Endodermal cell (in vitro differentiated cells): ENCODE measurements around the gene ZNF750. TPM values are rescaled to one million over a fixed set of nuclear protein-coding genes. Genes with fewer than 3 reads are reported as not detected.

Experiments
- DNase-seq: peaks from one replicate; pipeline ENCODE4 v3.0.0-alpha.2; 2017
- H3K27ac ChIP-seq: 2 replicates; pipeline ENCODE4 v1.5.1; 2013; ENCODE audit warnings: mild to moderate bottlenecking, low read depth, low read length, moderate library complexity
- H3K27me3 ChIP-seq: 2 replicates; pipeline ENCODE4 v1.6.1; 2013; ENCODE audit warnings: mild to moderate bottlenecking, low read length, moderate library complexity; ENCODE audit not compliant: insufficient read depth, control insufficient read depth, poor library complexity, severe bottlenecking
- H3K36me3 ChIP-seq: 2 replicates; pipeline ENCODE4 v1.7.0; 2013; ENCODE audit warnings: mild to moderate bottlenecking, low read length, moderate library complexity; ENCODE audit not compliant: control insufficient read depth, insufficient read depth
- H3K4me1 ChIP-seq: one replicate; pipeline ENCODE4 v1.7.0; 2013; ENCODE audit warnings: low read length; ENCODE audit not compliant: control insufficient read depth, insufficient read depth
- H3K4me3 ChIP-seq: 2 replicates; pipeline ENCODE4 v1.5.1; 2013; ENCODE audit warnings: mild to moderate bottlenecking, low read length, moderate library complexity
- H3K9ac ChIP-seq: 2 replicates; pipeline ENCODE4 v1.6.1; 2013; ENCODE audit warnings: mild to moderate bottlenecking, low read length, moderate library complexity; ENCODE audit not compliant: poor library complexity, severe bottlenecking; ENCODE audit errors: extremely low read depth
- H3K9me3 ChIP-seq: 2 replicates; pipeline ENCODE4 v1.6.1; 2013; ENCODE audit warnings: mild to moderate bottlenecking, low read length, moderate library complexity; ENCODE audit not compliant: control insufficient read depth
- H3K27ac Mint-ChIP-seq: 2 replicates; pipeline ENCODE4 v1.8.0; 2020; ENCODE audit warnings: mixed read lengths
- H3K27me3 Mint-ChIP-seq: 2 replicates; pipeline ENCODE4 v1.8.0; 2021; ENCODE audit warnings: mild to moderate bottlenecking, mixed read lengths; ENCODE audit not compliant: insufficient read depth
- H3K36me3 Mint-ChIP-seq: 2 replicates; pipeline ENCODE4 v1.8.0; 2020; ENCODE audit warnings: low read depth, mixed read lengths
- H3K4me1 Mint-ChIP-seq: 2 replicates; pipeline ENCODE4 v1.8.0; 2020; ENCODE audit warnings: mixed read lengths
- H3K4me3 Mint-ChIP-seq: 2 replicates; pipeline ENCODE4 v1.8.0; 2020; ENCODE audit warnings: mild to moderate bottlenecking, moderate library complexity, mixed read lengths
- H3K9me3 Mint-ChIP-seq: 2 replicates; pipeline ENCODE4 v1.8.0; 2020; ENCODE audit warnings: mild to moderate bottlenecking, mixed read lengths
- WGBS, 2 experiments: methylation state at CpG; one replicate each; pipeline versions ENCODE4 v1.1.5 to v1.1.7; 2013; ENCODE audit warnings: missing lambda C conversion rate in 2 of 2, mixed read lengths in 1 of 2; ENCODE audit not compliant: insufficient coverage in 1 of 2, insufficient read length in 1 of 2; 5-methylcytosine and 5-hydroxymethylcytosine counted together
- total RNA-seq, 2 donors: library from RNA; stranded (reverse); fragmentation: NEBNext Ultra II Directional in 1 of 2; extraction: Animal tissue kit (Norgen Biotek cat#: 25700) in 1 of 2; gene quantifications; 2 replicates in 1 of 2; 3 replicates in 1 of 2; pipeline ENCODE4 v1.2.1, GENCODE V29; 2021
- TF ChIP-seq, protein P1 (sequence below): fragments of 200-600 bp; sonication (generic); conservative IDR thresholded peaks from 2 replicates; pipeline ENCODE4 v1.5.0; 2021; ENCODE audit warnings: antibody characterized with exemption, mild to moderate bottlenecking

ZNF750 gene
- total RNA-seq, 2 donors from 2014 or later, result not detected

- peaks cover 3% of the 10 kb centered on the region for H3K4me1 ChIP-seq
- WGBS, 2 experiments, result 63 to 73% methylated on average over 18 to 19 of the region's 19 CpGs
- peak overlapping the region; percentile 24 for H3K27ac ChIP-seq
Measured at GRCh38 chr17:82875407-82875856, 35.6 kb upstream of the ZNF750 start.

DNA sequence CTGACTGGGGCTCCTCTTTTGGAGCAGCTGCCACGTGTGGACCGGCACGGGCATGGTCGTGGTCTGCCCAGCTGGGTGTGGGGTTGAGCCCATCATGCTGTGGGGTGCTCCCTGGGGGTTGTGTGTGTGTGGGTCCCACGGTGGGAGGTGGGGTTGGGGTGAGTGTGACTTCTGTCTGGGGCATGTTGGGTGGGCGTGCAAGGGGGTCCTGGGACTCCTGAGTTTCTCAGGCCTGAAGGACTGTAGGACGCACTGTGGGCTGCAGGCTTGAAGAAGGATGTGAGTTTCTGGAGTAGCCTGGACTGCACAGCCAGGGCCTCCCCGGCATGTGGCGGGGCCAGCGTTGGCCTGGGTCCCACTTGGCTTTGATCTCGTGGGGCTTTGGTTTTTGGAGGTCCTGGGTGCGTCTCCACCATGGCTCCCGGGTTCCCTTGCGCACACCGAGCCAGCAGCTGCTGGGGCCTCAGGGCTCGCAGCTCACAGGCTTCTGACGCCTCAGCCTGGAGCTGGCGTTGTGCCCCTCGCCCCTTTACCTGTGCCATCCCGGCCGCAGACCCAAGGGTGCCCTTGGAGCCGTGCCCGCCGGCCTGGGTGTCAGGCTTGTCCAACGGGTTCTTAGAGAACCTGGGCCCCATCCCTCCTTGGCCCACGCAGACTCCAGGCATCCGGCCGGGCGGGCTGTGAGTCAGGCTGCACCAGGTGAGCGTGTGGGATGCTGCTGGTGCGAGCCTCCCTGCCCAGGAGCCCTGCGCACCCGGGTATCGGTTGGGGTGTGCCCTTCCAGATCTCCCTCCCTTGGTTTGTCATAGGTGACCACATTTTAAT, 34.4 kb upstream of the ZNF750 start:
- Mint-ChIP-seq H3K4me1 (peaks cover 12% of the 10 kb centered on the region), H3K36me3 (peaks cover 20% of the 10 kb centered on the region), H3K27me3 (no peaks in the 10 kb centered on the region), H3K27ac (peak overlapping the region; percentile 33), H3K4me3 (no peak overlapping the region), H3K9me3 (no peaks in the 10 kb centered on the region)
- DNase-seq, result no peak
- Histone ChIP-seq H3K27ac (no peak overlapping the region), H3K9ac (no peak overlapping the region), H3K4me1 (peaks cover 3% of the 10 kb centered on the region), H3K9me3 (no peaks in the 10 kb centered on the region), H3K27me3 (no peaks in the 10 kb centered on the region), H3K4me3 (no peak overlapping the region), H3K36me3 (peaks cover 25% of the 10 kb centered on the region)
- WGBS, 2 experiments, result 91 to 93% methylated on average over 25 to 34 of the region's 34 CpGs
- TF ChIP-seq, protein P1, sequence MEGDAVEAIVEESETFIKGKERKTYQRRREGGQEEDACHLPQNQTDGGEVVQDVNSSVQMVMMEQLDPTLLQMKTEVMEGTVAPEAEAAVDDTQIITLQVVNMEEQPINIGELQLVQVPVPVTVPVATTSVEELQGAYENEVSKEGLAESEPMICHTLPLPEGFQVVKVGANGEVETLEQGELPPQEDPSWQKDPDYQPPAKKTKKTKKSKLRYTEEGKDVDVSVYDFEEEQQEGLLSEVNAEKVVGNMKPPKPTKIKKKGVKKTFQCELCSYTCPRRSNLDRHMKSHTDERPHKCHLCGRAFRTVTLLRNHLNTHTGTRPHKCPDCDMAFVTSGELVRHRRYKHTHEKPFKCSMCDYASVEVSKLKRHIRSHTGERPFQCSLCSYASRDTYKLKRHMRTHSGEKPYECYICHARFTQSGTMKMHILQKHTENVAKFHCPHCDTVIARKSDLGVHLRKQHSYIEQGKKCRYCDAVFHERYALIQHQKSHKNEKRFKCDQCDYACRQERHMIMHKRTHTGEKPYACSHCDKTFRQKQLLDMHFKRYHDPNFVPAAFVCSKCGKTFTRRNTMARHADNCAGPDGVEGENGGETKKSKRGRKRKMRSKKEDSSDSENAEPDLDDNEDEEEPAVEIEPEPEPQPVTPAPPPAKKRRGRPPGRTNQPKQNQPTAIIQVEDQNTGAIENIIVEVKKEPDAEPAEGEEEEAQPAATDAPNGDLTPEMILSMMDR, result no peak

More at GRCh38 chr17:82875407-82875856, 35.6 kb upstream of the ZNF750 start:
- Mint-ChIP-seq H3K36me3 (peaks cover 24% of the 10 kb centered on the region), H3K4me1 (peaks cover 15% of the 10 kb centered on the region), H3K27ac (peak overlapping the region; percentile 33), H3K9me3 (no peaks in the 10 kb centered on the region), H3K4me3 (no peak overlapping the region), H3K27me3 (no peaks in the 10 kb centered on the region)
- no peak overlapping the region for H3K4me3 ChIP-seq
- DNase-seq, result peak; percentile 82
- H3K27me3 ChIP-seq, result no peaks in the 10 kb centered on the region
- no peaks in the 10 kb centered on the region for H3K9me3 ChIP-seq
- peak overlapping the region; percentile 20 for H3K9ac ChIP-seq
- peaks cover 19% of the 10 kb centered on the region for H3K36me3 ChIP-seq
- TF ChIP-seq, protein P1, result no peak

- no peak for DNase-seq
Measured at GRCh38 chr17:82873521-82873920, 33.7 kb upstream of the ZNF750 start.

More at GRCh38 chr17:82873521-82873920, 33.7 kb upstream of the ZNF750 start:
- Histone ChIP-seq H3K9ac (no peak overlapping the region), H3K4me3 (no peak overlapping the region), H3K4me1 (peaks cover 3% of the 10 kb centered on the region), H3K27ac (no peak overlapping the region), H3K9me3 (no peaks in the 10 kb centered on the region), H3K27me3 (no peaks in the 10 kb centered on the region), H3K36me3 (peaks cover 25% of the 10 kb centered on the region)
- WGBS, 2 experiments, result 94 to 97% methylated on average over 17 to 19 of the region's 19 CpGs
- no peaks in the 10 kb centered on the region for H3K9me3 Mint-ChIP-seq
- H3K4me3 Mint-ChIP-seq, result no peak overlapping the region
- H3K36me3 Mint-ChIP-seq, result peaks cover 13% of the 10 kb centered on the region
- no peaks in the 10 kb centered on the region for H3K27me3 Mint-ChIP-seq
- TF ChIP-seq, protein P1, result no peak
- peaks cover 12% of the 10 kb centered on the region for H3K4me1 Mint-ChIP-seq
- H3K27ac Mint-ChIP-seq, result no peak overlapping the region
